Neural progenitor cell (in vitro differentiated cells): Measurements from ENCODE around the gene LMX1B.

Source experiments
- CTCF ChIP-seq: fragments of 200-600 bp; sonication (generic); IDR thresholded peaks from 2 replicates; pipeline ENCODE4 v1.5.1; 2017; ENCODE audit warnings: antibody characterized with exemption, mild to moderate bottlenecking
- EZH2 ChIP-seq: fragments of 200-600 bp; sonication (generic); IDR thresholded peaks from 2 replicates; pipeline ENCODE4 v1.6.1; 2017; ENCODE audit warnings: antibody characterized with exemption, mild to moderate bottlenecking, moderate library complexity
- EZH2phosphoT487 ChIP-seq: fragments of 200-600 bp; sonication (generic); IDR thresholded peaks from 2 replicates; pipeline ENCODE4 v1.6.1; 2017; ENCODE audit warnings: antibody characterized with exemption

- TF ChIP-seq CTCF (no peak), EZH2 (no peak), EZH2phosphoT487 (no peak)
Observed at GRCh38 chr9:126582427-126582826, 31.3 kb upstream of the LMX1B start.
